K562 (cell line): ENCODE measurements around the gene IL3RA. TPM values are rescaled to one million over a fixed set of nuclear protein-coding genes. Genes with fewer than 3 reads are reported as not detected.

Experiments used
- ATAC-seq: fragments of 200-7000 bp; cut with Tn5 transposase; 3 replicates; pipeline ENCODE4 v1.9.1; 2020; ENCODE audit warnings: moderate library complexity
- BruUV-seq: library from RNA; stranded (reverse); fragments of 400-500 nt; replicated peaks from 2 replicates; lab custom pipeline; 2021; lab: Mats Ljungman, UMichigan
- CTCF ChIA-PET: fragments of 300-600 bp; formaldehyde crosslinking; extraction: SDS; loops from one replicate; lab custom pipeline; 2021; ENCODE audit warnings: low intra/inter-chr PET ratio; lab: Yijun Ruan, JAX
- POLR2A ChIA-PET: fragments of 300-600, 350-650 bp; sonication (Branson Sonifier 250); formaldehyde crosslinking; extraction: SDS; loops from one replicate; lab custom pipeline; 2021; ENCODE audit warnings: antibody characterized with exemption, inconsistent platforms; lab: Yijun Ruan, JAX
- DNase-seq, 4 experiments: peaks; one replicate each; pipeline versions ENCODE4 v3.0.0 to v3.0.0-alpha.2; 2011 to 2018; ENCODE audit warnings: low spot score in 3 of 4, mixed read lengths in 3 of 4; ENCODE audit errors: extremely low read depth in 1 of 4
- FAIRE-seq: peaks from 2 replicates; lab custom pipeline; 2011; peaks lifted over from hg19 to GRCh38; lab: Jason Lieb, UNC
- H2AFZ ChIP-seq: 2 replicates; pipeline ENCODE4 v1.6.0; 2011; ENCODE audit warnings: low read depth, low read length, control low read depth, inconsistent platforms
- H3K27ac ChIP-seq: fragments of 200-600 bp; 3 replicates; pipeline ENCODE4 v1.8.0; 2011; ENCODE audit warnings: low read depth, mild to moderate bottlenecking, control low read depth, inconsistent platforms, low read length, moderate library complexity, mixed read lengths; ENCODE audit errors: extremely low read depth
- H3K27me3 ChIP-seq, 2 experiments: fragments of 300-600 bp in 1 of 2; 2 replicates in 1 of 2; 3 replicates in 1 of 2; pipeline versions ENCODE4 v1.6.0 to v1.8.0; 2011; ENCODE audit warnings: inconsistent platforms in 2 of 2, low read length in 2 of 2, mild to moderate bottlenecking in 1 of 2, mixed read lengths in 1 of 2, moderate library complexity in 1 of 2; ENCODE audit not compliant: control insufficient read depth in 2 of 2, insufficient read depth in 2 of 2
- H3K36me3 ChIP-seq: fragments of 300-600 bp; 3 replicates; pipeline ENCODE4 v1.8.0; 2011; ENCODE audit warnings: mild to moderate bottlenecking, low read length, inconsistent platforms; ENCODE audit not compliant: control insufficient read depth, insufficient read depth
- H3K4me1 ChIP-seq, 2 experiments: fragments of 200-600 bp in 1 of 2; replicated peaks in 1 of 2; 2 replicates in 1 of 2; 3 replicates in 1 of 2; pipeline versions ENCODE4 v1.5.1 to v1.8.0; 2011; ENCODE audit warnings: inconsistent platforms in 2 of 2, low read length in 2 of 2, mild to moderate bottlenecking in 1 of 2, mixed read lengths in 1 of 2, moderate library complexity in 1 of 2; ENCODE audit not compliant: control insufficient read depth in 2 of 2, insufficient read depth in 2 of 2
- H3K4me2 ChIP-seq: 2 replicates; pipeline ENCODE4 v1.6.1; 2011; ENCODE audit warnings: low read length, control low read depth, inconsistent platforms, mixed read lengths; ENCODE audit not compliant: insufficient read depth
- H3K4me3 ChIP-seq: fragments of 200-600 bp; sonication (generic), shearing (Covaris generic); 2 replicates; pipeline ENCODE4 v1.5.1; 2016; ENCODE audit warnings: control low read depth, inconsistent platforms
- H3K79me2 ChIP-seq: fragments of 200-600 bp; 3 replicates; pipeline ENCODE4 v1.8.0; 2011; ENCODE audit warnings: low read length, inconsistent platforms; ENCODE audit not compliant: control insufficient read depth, insufficient read depth
- H3K9ac ChIP-seq, 2 experiments: 2 replicates each; pipeline versions ENCODE4 v1.6.0 to v1.6.1; 2011; ENCODE audit warnings: low read depth in 2 of 2, low read length in 2 of 2, control low read depth in 1 of 2, inconsistent platforms in 1 of 2, mild to moderate bottlenecking in 1 of 2, mixed read lengths in 1 of 2; ENCODE audit not compliant: insufficient read depth in 1 of 2
- H3K9me1 ChIP-seq: one replicate; pipeline ENCODE4 v1.6.0; 2011; ENCODE audit warnings: inconsistent platforms, mild to moderate bottlenecking, low read length, moderate library complexity; ENCODE audit not compliant: control insufficient read depth, insufficient read depth
- H3K9me3 ChIP-seq: replicated peaks from 2 replicates; pipeline ENCODE4 v1.5.1; 2011; ENCODE audit warnings: low read depth, low read length, inconsistent platforms; ENCODE audit not compliant: control insufficient read depth, insufficient read depth
- H4K20me1 ChIP-seq: replicated peaks from 2 replicates; pipeline ENCODE4 v1.6.1; 2011; ENCODE audit warnings: low read length, inconsistent platforms, mixed read lengths; ENCODE audit not compliant: control insufficient read depth, insufficient read depth
- ELK3 ChIP-seq: fragments of 450-650 bp; formaldehyde crosslinking; IDR thresholded peaks from 2 replicates; pipeline ENCODE4 v1.4.0; 2020; ENCODE audit warnings: mild to moderate bottlenecking
- GABPB2 ChIP-seq: fragments of 250-450 bp; sonication (Bioruptor Pico); conservative IDR thresholded peaks from 2 replicates; pipeline ENCODE4 v1.5.1; 2021; ENCODE audit warnings: mild to moderate bottlenecking
- HEY1 ChIP-seq: fragments of 250-450 bp; sonication (Bioruptor Pico); IDR thresholded peaks from 2 replicates; pipeline ENCODE4 v1.5.0; 2020; ENCODE audit warnings: mild to moderate bottlenecking, moderate library complexity, borderline replicate concordance
- JUN ChIP-seq, 2 experiments: sonication (generic) in 1 of 2; formaldehyde crosslinking in 1 of 2; IDR thresholded peaks; 2 replicates each; pipeline versions ENCODE4 v1.6.1 to v1.8.0; 2012 to 2022; ENCODE audit warnings: borderline replicate concordance in 2 of 2, mild to moderate bottlenecking in 2 of 2, improper control_type of control experiment in 1 of 2, low read depth in 1 of 2, low read length in 1 of 2, missing genetic modification reagents in 1 of 2
- LEF1 ChIP-seq: fragments of 450-650 bp; IDR thresholded peaks from 2 replicates; pipeline ENCODE4 v1.6.1; 2016; ENCODE audit warnings: mild to moderate bottlenecking
- RBM14 ChIP-seq: fragments of 200-400 bp; formaldehyde crosslinking; IDR thresholded peaks from 2 replicates; pipeline ENCODE4 v1.6.1; 2018; ENCODE audit warnings: low read depth, mild to moderate bottlenecking, low read length, moderate library complexity, borderline replicate concordance; ENCODE audit not compliant: insufficient read depth
- SAFB2 ChIP-seq: fragments of 200-400 bp; formaldehyde crosslinking; IDR thresholded peaks from 2 replicates; pipeline ENCODE4 v1.6.1; 2018; ENCODE audit warnings: borderline replicate concordance, low read length, low read depth, moderate library complexity; ENCODE audit not compliant: severe bottlenecking
- TCF15 ChIP-seq: fragments of 250-450 bp; sonication (Bioruptor Pico); IDR thresholded peaks from 2 replicates; pipeline ENCODE4 v1.8.0; 2022; ENCODE audit warnings: moderate library complexity, mild to moderate bottlenecking, inconsistent platforms
- TFE3 ChIP-seq: fragments of 450-650 bp; formaldehyde crosslinking; IDR thresholded peaks from 2 replicates; pipeline ENCODE4 v1.4.0; 2020; ENCODE audit warnings: mild to moderate bottlenecking, mixed read lengths
- USF2 ChIP-seq: sonication (generic); formaldehyde crosslinking; IDR thresholded peaks from 2 replicates; pipeline ENCODE4 v1.5.0; 2020; ENCODE audit warnings: missing genetic modification reagents
- ZBTB5 ChIP-seq: fragments of 450-650 bp; IDR thresholded peaks from 2 replicates; pipeline ENCODE4 v1.6.1; 2017; ENCODE audit warnings: antibody characterized with exemption
- ZBTB7A ChIP-seq: IDR thresholded peaks from 2 replicates; pipeline ENCODE4 v1.6.1; 2011; ENCODE audit warnings: low read depth, mild to moderate bottlenecking, low read length, moderate library complexity, borderline replicate concordance; ENCODE audit not compliant: control insufficient read depth
- ZKSCAN1 ChIP-seq: fragments of 150-350 bp; IDR thresholded peaks from 2 replicates; pipeline ENCODE4 v1.6.1; 2016; ENCODE audit warnings: low read depth, low read length
- WGBS: fragments of 100-300 bp; shearing (Covaris generic); methylation state at CpG from one replicate; pipeline ENCODE4 v1.1.6; 2016; ENCODE audit warnings: low coverage, mixed read lengths; ENCODE audit not compliant: insufficient coverage; ENCODE audit errors: missing lambda C conversion rate; 5-methylcytosine and 5-hydroxymethylcytosine counted together
- in situ Hi-C: fragments of 300-500 bp; cut with MboI; formaldehyde crosslinking; loops from 4 replicates; pipeline ENCODE4 v1.15.0; 2018; ENCODE audit warnings: inconsistent platforms, mixed read lengths
- intact Hi-C: fragments of 100-400 bp; cut with micrococcal nuclease; formaldehyde crosslinking; loops from 2 replicates; pipeline ENCODE4 v1.14.2; 2022
- polyA plus RNA-seq, 8 experiments: library from polyadenylated mRNA; depleted of rRNA in 4 of 8; stranded (reverse) in 5 of 8; unstranded in 3 of 8; fragments of >200 nt; fragmentation: Nextera tagmentation in 2 of 8; fragmentation: Illumina TruSeq in 1 of 8; extraction: Ambion mirVana in 2 of 8; extraction: Trizol in 1 of 8; gene quantifications; 2 replicates each; pipeline versions ENCODE4 v1.2.1 to v1.2.3, GENCODE V29; 2011 to 2014; ENCODE audit warnings: inconsistent platforms in 1 of 8, missing spikeins in 1 of 8
- total RNA-seq, 7 experiments: library from RNA; depleted of rRNA in 6 of 7; stranded (reverse); fragments of >200 nt in 6 of 7; fragmentation: Illumina TruSeq in 2 of 7; extraction: Trizol in 2 of 7; gene quantifications; 2 replicates each; pipeline versions ENCODE4 v1.2.1 to v1.2.3, GENCODE V29; 2011 to 2021; ENCODE audit warnings: low replicate concordance in 1 of 7

IL3RA gene
- total and polyA plus RNA-seq, 9 of the 15 experiments (the other 6 are each of a cell fraction or from before 2014, with no cell fraction given), result not detected

GRCh38 chrX:1368385-1368698 lies 31.8 kb downstream of the IL3RA start:
- Histone ChIP-seq H3K79me2 (no peaks in the 10 kb centered on the region), H3K4me2 (no peak overlapping the region), H3K9me1 (no peaks in the 10 kb centered on the region), H3K36me3 (no peaks in the 10 kb centered on the region), H3K9ac (no peak overlapping the region), H3K4me3 (no peak overlapping the region), H4K20me1 (no peaks in the 10 kb centered on the region), H2AFZ (no peak overlapping the region), H3K9me3 (no peaks in the 10 kb centered on the region), H3K27me3 (no peaks in the 10 kb centered on the region), H3K27ac (no peak overlapping the region), H3K4me1 (no peaks in the 10 kb centered on the region)
- ATAC-seq (no peak), DNase-seq (no peak), FAIRE-seq (no peak)
- intact Hi-C loops (no loop called here), in situ Hi-C loops (no loop called here)
- BruUV-seq, result no TSS peak
- TF ChIP-seq TFE3 (CRISPR knock-in tag) (no peak), ELK3 (CRISPR knock-in tag) (no peak), USF2 (CRISPR knock-in tag) (no peak), ZBTB5 (no peak), TCF15 (CRISPR knock-in tag) (no peak), JUN (IDR thresholded peaks at IDR 0.05; ENCODE audit: borderline replicate concordance, low read depth, low read length) (no peak), JUN (CRISPR knock-in tag; IDR thresholded peaks at IDR 0.05; ENCODE audit: borderline replicate concordance) (no peak), HEY1 (no peak), ZBTB7A (no peak), GABPB2 (no peak), LEF1 (no peak), ZKSCAN1 (no peak), RBM14 (no peak), SAFB2 (no peak)
- CTCF ChIA-PET, result no interaction called here
- POLR2A ChIA-PET, result no interaction called here
- 0% methylated on average over 4 of the region's 4 CpGs for WGBS
